Hepatocyte (in vitro differentiated cells): Measurements from ENCODE around the gene LDLRAD4.

Experiments used
- CTCF ChIP-seq: fragments of 200-600 bp; sonication (generic); IDR thresholded peaks from 2 replicates; pipeline ENCODE4 v1.5.1; 2016; ENCODE audit warnings: antibody characterized with exemption, mild to moderate bottlenecking; ENCODE audit not compliant: poor library complexity
- EZH2 ChIP-seq: fragments of 200-600 bp; sonication (generic); IDR thresholded peaks from 2 replicates; pipeline ENCODE4 v1.6.1; 2016; ENCODE audit warnings: antibody characterized with exemption, mild to moderate bottlenecking, borderline replicate concordance
- EZH2phosphoT487 ChIP-seq: fragments of 200-600 bp; sonication (generic); IDR thresholded peaks from one replicate; pipeline ENCODE4 v1.6.1; 2018; ENCODE audit warnings: antibody characterized with exemption, mild to moderate bottlenecking, low read depth, moderate library complexity; ENCODE audit not compliant: unreplicated experiment, severe bottlenecking

GRCh38 chr18:13423352-13423751 is 204.8 kb downstream of the LDLRAD4 start:
- TF ChIP-seq CTCF: no peak
- TF ChIP-seq EZH2: no peak
- TF ChIP-seq EZH2phosphoT487: no peak
